Measurements from ENCODE around the gene TSBP1.

DNA sequence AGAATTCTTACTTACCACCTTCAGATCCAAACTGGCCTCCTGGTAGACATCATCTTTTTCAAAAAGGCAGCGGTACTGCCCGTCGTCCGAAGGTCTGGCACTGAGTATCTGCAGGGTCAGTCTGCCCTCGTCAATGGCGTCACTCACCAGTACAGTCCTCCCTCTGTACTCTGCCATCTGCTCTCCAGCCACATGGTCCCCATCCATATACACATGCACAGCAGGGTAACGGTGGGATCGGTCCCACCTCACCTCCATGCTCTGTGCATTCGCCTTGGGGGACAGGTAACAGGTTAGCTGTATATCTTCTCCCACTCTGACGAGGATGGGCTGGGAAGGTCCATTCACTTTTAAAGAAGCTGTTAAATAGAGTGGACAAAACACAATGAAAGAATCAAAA, 24.3 kb upstream of the TSBP1 start:
- TF ChIP-seq YY1 (IDR thresholded peaks at IDR 0.05; ENCODE audit: insufficient read depth, insufficient read length) (no peak), ZNF274 (IDR thresholded peaks at IDR 0.05; ENCODE audit: low read depth, low read length) (no peak)

Data from NT2/D1 (cell line).